COR-L47 (cell line): Measurements from ENCODE around the gene SEZ6L.

Experiments used
- DNase-seq: peaks from one replicate; lab custom pipeline; 2025; lab: John Stamatoyannopoulos, UW

The SEZ6L gene

DNA sequence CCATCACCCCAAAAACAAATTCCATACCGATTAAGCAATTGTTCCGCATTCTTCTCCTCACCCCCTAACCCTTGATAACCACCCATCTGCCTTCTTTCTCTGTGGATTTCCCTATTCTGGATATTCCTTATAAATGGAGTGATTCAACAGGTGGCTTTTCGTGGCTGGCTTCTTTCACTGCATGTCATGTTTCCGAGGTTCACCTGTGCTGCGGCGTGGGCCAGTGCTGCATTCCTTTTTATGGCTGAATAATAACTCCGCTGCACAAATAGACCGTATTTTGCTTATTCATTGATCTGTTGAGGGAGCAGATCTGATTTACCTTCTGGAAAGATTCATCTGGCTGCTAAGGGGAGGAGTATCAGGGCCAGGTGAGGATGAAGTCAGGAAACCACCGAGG lies 165.0 kb downstream of the SEZ6L start:
- DNase-seq = no peak

DNA sequence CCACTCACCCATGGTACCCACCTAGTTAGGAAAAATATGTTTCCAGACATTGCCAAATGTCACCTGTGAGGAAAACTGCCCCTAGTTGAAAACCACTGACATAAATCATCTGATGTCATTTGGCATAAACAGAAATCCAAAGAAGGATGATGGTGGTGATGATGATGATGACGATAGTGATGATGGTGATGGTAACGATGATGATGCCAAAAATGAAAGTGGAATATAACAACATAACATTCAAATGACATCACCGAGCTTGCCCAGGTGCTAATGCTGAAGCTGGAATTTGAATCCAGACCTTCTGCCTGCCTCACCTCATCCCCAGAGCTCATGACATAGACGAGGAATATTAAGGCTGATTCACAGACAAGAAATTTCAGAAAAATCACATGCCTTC lies 167.5 kb downstream of the SEZ6L start:
- DNase-seq = no peak

DNA sequence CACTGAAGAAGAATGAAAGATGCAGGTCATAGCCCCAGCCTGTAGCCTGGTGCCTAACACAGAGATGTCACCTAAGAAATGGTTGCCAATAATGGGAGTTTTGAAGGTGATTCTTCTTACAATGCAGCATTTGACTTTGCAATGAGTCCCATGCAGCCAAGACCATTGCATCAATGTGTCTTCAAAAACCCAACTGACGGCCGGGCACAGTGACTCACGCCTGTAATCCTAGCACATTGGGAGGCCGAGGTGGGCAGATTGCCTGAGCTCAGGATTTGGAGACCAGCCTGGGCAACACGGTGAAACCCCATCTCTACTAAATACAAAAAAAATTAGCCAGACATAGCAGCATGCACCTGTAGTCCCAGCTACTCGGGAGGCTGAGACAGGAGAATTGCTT lies 170.5 kb downstream of the SEZ6L start:
- no peak for DNase-seq

DNA sequence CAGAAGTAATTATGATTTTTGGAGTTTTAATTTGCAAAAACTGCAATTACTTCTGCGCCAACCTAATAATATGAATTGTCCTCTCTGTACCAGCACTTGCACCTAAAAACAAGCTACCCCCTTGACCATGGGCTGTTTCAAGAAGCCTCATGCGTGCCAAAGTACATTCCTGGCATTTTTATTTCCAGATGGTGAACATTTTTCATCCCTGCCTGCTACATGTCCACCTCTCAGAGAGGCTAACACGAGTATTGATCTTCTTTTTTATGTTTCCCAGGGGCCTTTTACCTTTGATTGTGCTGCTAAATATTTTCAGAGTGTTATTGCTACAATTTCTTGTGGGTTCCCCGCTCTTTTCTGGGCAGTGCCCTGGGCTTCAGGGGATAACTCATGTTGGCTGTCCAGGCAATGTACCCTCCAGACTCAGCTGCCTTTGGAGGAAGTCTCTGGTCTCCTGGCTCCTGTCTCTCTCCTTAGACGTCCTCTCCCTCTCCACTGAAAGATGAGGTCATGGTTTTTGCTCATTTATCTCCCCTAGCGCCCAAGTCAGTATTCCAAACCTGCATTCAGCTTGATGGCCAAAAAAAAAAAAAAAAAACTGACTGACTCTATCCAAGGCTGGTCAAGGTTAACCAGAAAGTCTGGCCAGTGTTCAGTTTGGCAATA lies 173.6 kb downstream of the SEZ6L start:
- no peak for DNase-seq

DNA sequence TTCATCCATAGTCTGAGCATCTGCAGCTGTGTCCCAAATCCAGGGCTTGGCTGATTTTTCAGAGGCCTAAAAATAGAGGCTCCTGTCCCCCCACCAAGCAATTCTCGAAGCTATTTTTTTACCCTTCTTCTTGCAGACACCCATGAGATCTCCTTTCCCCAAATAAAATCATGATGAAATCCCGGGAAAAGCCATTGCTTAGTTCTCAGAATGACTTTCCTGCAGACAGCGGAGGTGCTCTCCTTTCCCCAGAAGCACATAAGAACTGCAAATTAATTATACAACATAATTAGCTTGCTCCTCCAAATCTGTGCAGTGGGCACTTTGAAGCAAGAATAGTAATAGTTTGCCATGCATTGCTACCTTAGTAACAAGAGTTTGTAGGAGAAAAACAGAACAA lies 176.2 kb downstream of the SEZ6L start:
- no peak for DNase-seq

DNA sequence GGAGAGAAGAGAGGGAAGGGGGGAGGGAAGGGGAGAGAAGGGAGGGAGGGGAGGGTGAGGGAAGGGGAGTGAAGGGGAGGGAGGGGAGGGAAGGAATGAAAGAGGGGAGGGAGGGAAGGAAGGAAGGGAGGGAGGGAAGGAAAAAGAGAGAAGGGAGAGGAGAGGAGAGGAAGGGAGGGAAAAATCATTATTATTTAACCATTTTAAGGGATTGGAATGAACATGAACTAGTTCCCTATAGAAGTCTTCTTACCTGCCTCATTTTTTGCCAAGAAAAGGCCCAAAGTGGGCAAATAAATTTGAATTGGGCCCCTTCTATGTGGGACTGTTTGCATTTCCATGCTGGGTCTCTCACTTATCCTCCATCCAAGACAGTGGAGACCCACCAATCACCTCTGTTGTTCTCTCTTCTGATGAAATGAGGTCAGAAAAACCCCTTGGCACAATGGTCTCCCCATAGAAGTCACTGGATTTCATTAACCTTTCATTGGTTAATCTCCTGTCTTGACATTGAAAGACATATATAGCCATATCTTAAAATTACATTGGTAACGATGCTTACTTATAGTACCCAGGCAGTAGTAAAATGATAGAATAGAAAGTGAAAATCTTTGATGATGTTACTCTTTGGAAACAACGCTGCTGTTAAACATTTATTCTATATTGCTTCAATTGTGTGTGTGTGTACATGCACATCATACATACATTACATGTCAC lies 179.7 kb downstream of the SEZ6L start:
- no peak for DNase-seq

DNA sequence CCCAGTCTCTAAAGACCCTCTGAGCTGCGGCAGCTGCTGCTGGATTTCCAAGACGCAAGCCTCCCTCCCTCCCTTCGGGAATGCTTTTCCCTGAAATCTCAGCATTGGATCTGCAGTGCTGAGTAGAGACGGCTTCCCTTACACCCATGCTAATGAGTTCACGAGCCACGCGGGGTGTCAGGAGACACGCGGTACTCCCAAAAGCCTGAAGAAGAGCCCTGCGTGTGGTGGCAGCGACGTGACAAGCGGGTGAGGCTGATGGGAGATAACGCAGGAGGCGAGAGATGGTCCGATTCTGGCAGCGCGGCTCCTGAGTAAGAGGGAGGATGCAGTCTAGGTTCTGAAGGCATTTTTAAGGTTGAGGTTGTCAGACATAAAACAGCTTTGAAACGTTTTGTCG lies 185.4 kb downstream of the SEZ6L start:
- DNase-seq = no peak

DNA sequence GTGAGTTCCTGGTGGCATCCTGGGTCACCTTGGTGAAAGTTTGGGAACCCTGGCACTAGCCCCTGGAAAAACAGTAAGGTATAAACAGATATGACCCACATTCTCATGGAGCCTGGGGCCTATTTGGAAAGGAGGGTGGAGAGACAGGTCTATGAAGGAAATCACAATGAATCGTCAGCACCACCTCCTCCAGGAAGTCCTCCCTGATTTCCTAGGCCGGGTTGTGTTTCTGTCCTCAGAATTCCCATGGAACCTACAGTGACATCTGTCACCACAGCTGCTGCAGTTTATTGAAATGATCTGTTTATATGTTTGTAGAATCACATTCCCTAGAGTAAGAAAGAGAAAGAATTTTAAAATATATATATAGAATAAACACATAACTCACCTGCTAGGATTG lies 188.0 kb downstream of the SEZ6L start:
- no peak for DNase-seq

DNA sequence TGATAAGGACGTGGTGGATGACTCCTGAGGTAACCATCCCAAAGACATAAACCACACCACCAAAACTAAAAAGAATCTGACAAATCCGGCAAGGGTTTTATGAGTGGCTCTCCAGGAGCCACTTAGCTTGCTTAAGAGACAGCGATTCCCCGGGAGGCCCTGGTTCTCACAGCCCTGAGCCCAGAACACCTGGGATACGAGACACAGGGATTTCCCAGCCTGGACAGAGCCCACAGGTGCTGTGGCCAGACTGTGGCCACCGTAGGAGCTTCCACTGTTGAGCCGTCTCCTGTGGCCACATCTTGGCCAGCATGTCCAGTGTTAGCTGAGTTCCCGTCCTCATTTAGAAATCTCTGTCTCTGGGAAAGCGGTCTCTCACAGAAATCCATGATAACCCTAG lies 188.6 kb downstream of the SEZ6L start:
- DNase-seq = no peak

DNA sequence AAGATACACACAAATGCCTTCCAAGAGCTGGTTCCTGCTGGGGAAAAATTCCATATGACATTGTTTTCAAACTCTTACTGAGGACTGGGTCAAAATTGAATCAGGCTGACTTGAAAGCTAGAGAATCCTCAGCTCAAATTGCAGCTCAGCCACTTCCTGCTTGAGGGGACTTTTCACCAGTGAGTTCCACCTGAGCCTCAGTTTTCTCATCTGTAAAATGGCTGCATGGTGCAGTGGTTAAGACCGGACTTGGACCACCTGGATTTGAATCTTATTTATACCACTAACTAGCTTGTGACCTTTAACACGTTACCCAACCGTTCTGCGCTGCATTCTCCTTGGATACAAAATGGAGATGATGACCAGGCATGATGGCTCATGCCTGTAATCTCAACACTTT lies 189.9 kb downstream of the SEZ6L start:
- DNase-seq = no peak

DNA sequence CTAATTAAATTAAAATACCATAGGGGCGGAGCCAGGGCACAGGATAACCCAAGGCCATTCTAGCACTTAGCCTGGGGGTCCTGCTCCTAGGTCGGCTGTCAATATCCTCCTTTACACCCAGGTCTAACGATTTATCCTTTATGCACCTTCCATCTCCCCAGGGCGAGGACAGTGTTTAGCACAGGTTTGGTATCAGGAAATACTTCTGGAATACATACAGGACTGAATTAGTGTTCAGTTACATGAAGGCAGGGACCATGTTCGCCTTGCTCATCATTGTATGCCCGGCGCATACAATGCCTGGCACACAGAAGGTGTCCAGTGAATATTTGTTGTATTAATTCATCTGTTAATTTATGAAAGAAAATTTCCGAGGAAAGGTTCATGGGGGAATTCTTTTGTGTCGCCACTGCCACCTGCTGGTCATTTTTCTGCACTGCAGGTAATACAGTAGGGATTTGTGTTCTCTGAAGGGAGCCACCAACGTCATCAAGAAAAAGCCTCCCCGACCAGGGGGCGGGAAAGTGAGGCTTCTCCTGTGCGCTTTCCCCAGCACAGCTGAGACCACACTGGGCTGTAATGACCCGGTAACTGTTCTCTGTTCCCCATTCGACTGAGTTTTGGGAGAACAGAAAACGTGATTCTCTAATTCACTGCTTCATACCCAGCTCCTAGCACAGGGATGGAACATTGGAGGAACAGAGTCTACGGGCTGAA lies 191.1 kb downstream of the SEZ6L start:
- DNase-seq = peak; percentile 45

DNA sequence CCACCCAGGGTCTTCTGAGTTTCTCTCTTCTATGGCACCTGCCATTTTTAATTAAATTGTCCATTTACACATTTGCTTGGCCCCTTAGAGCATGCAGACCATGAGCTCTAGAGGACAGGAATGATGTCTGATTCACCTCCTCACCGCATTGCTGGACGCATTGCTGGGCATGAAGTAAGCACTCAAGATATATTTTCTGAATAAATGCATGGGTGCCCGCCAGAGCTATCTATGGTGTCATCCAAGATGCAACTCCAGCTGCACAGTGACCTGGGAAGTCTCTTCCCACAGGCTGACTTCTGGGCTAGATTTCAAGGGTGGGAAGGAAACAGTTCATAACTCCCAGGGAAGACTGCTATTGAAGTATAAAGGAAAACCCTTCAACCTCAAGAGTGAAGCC lies 193.2 kb downstream of the SEZ6L start:
- DNase-seq = no peak

DNA sequence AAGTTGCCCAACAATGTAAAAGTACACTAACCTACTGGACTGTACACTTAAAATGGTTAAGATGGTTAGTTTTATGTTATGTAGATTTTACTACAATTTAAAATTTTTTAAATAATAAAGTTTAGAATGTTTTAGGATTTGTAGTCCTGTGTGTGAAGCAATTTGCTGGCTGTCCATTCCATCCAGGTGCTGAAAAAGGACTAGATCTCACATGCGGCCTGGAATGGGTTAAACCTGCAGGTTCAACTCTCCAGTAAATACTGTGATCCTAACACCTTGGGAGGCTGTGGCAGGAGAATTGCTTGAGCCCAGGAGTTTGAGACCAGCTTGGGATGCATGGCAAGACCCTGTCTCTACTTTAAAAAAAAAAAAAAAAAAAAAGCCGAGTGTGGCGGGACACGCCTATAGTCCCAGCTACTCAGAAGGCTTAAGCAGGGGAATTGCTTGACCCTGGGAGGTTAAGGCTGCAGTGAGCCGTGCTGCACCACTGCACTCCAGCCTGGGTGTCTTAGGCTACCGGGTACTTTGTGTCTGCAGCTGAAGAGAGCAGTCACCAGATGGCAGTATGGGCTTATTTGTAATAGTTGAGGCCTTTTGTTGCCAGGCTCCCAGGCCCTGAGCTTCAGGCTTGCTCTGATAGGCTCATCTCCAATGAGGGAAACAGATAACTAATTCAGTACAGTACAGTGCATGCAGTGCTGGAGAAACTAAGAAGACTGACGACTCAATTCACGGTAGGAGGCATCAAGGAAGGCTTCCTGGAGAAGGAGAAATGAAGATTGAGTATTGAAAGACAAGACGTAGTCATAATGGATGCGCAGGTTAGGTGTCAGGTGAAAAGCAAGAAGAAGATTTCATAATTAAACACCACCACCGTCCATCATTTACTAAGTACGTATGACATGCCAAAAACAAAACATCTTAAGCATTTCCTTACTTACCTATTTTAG lies 195.1 kb downstream of the SEZ6L start:
- peak; percentile 89 for DNase-seq

DNA sequence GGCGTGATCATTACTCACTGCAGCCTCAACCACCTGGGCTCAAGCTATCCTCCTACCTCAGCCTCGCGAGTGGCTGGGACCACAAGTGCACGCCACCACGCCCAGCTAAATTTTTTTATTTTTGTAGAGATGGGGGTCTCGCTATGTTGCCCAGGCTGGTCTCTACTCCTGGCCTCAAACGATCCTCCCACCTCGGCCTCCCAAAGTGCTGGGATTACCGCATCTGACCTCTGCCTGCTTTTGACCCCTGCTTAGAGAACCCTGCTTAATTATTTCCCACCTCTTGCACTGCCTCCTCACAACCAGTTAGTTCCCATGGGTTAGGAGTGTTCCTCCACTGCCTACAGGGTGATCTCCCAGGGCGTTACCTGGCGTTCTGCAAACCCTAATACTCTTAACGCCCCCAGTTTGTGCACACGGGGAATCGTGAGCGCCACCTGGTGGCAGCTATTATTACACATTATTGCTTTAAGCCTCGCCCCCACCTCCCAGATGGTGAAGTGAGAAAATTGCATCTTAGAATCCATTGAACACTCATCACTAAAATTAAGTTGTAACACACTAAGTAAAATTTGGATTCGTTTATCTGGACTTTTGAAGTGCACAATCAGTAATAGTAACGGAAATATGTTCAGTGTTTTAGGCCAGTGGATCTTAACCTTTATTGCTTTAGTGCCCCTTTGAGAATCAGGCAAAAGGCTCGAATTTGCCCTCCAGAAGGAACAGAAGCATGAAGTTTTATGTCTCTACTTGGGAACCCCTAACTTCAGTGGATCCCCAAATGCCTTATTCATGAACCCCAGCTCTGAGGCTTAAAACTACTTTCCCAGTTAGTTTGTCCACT lies 198.4 kb downstream of the SEZ6L start:
- peak; percentile 46 for DNase-seq

DNA sequence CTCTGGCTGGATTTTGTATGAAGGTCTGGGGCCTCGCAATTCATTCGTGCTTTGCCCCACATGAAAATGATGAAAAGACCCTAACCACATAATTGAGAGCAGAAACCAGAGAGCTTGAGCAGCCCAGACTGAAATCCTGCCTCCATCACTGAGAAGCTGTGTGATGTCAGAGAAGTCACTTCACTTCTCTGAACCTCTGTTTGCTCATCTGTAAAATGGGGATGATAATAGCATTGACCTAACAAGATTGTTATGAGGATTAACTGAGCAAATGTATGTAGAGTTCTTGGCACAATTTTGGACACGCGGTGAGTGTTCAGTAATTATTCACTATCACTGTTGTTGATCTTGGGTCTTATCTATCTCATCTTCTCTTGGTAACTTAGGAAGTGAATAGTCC lies 203.6 kb downstream of the SEZ6L start:
- no peak for DNase-seq

DNA sequence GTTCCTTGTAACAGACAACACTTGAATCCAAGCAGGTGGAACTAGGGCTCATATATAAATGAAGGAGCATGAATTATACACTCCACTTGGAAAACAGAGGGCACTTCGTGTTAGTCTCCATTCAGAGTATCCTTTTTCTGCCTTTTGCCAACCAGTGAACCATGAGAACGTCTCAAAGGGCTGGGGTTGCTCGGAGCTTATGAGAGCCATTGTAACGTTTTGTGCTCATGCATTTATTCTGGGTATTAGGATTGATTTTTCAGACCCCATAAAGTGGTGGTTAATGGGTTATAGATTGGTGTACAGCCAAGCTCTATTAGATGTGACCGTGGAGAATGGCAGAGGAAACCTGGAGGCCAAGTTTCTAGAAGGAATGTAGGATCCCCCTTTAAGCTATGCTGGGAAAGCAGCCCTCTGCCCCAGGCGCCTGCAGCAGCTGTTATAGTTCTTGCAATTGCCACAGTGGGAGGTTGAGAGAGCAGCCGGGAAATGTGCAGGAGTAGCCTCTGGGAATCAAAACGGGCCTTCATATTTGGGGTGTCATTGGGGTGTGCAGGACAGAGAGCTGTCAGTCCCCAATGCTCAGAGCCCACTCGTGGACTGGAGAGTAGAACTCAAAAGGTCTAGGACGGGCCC lies 205.2 kb downstream of the SEZ6L start:
- DNase-seq = no peak

DNA sequence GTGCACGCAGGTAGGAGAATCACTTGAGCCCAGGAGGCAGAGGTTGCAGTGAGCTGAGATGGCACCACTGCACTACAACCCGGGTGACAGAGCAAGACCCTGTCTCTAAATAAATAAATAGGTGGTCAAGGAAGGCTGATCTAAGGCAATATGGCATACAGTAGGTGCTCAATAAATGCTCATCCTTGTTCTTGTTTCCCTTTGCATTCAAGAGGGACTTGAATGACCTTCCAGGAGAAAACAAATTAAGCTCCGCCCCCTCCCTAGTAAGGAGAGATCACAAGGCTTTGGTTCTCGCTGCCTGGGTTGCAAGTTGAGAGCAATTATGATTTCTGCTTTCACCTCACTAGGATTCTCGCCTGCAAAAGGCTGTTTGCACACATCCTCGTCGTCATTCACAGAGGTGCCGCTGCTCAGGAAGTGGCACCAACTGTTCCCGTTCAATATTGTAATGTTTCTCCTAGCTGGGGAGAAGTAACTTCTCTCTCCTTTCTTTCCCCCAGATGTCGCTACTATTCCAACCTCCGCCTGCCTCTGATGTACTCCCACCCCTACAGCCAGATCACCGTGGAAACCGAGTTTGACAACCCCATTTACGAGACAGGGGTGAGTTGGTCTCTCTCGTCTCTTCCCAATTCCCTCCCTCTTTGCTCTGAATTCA lies 208.0 kb downstream of the SEZ6L start:
- no peak for DNase-seq

DNA sequence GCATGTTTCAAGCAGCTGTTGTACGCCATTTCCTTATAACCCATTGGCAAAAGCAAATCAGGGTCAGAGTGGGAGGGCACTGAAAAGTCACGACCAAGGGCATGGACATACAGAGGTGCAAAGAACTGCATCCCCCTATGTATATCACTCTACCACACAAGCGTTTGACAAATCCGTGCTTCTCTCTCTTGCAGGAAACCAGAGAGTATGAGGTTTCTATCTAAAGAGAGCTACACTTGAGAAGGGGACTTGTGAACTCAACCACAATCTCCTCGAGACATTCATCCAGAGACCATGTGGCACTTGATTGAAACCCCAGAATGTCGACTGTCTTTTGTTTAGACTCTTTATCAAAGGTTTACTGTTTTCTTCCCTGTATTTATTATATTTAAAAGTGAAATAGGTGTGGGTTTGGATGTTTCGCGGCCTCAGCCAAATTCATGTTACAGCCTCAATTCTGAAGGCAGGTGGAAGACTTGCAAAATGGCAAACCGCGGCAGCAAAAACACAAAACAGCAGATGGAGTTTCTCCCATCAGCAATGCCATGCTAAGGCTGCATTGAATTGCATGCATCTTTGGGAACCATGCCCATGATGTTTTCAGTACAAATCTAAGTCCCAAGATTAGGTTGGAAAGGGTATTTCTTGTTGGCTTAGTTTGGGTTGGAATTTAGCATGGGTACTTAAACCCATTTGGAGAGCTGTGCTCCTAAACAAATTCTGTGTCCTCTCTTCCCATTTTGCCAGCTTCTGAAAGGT lies 211.0 kb downstream of the SEZ6L start:
- no peak for DNase-seq

DNA sequence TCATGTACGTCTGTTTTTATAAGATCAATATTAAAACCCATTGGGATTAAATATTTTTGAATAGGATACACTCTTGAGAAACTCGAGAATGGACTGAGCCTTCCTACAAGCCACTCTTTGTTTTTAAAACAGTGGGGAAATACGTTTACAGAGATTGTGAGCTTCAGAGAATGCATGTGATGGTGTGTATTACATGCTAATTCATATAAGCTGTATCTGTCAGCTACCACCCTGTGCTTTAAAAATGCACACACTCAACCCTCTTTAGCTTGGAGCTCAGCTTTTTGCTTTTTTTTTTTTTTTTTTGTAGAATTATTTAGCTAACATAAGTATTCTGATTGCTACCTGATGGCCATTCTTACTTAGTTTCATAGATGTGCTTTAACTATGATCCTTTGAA lies 213.5 kb downstream of the SEZ6L start:
- no peak for DNase-seq
